ENCODE results near the gene KLK8. TPM values are rescaled to one million over a fixed set of nuclear protein-coding genes. Genes with fewer than 3 reads are reported as not detected.

KLK8 gene
- total RNA-seq, 1 donor from 2014 or later = not detected

GRCh38 chr19:50947123-50947522 lies 54.3 kb downstream of the KLK8 start:
- no peak for DNase-seq (ENCODE audit: low read depth in 2 of 2)

Other genes starting within 250 kb of the KLK8 start
- gene GPR32, start 231.1 kb downstream of the KLK8 start, total RNA-seq = not detected in 2 replicates
- not detected in 2 replicates for gene ACP4, start 211.2 kb downstream of the KLK8 start, total RNA-seq
- not detected in 2 replicates for gene KLK1, start 177.8 kb downstream of the KLK8 start, total RNA-seq
- gene KLK15, start 168.0 kb downstream of the KLK8 start, total RNA-seq = not detected in 2 replicates
- gene KLK3, start 146.7 kb downstream of the KLK8 start, total RNA-seq = not detected in 2 replicates
- not detected in 2 replicates for gene KLK2, start 128.2 kb downstream of the KLK8 start, total RNA-seq
- not detected in 2 replicates for gene KLK4, start 90.2 kb downstream of the KLK8 start, total RNA-seq
- not detected in 2 replicates for gene KLK5, start 48.6 kb downstream of the KLK8 start, total RNA-seq
- not detected in 2 replicates for gene KLK6, start 32.0 kb downstream of the KLK8 start, total RNA-seq
- not detected in 2 replicates for gene KLK7, start 17.7 kb downstream of the KLK8 start, total RNA-seq
- 0.13 TPM in 1 of 2 replicates, not detected in the other for gene KLK10, start 18.1 kb upstream of the KLK8 start, total RNA-seq
- gene KLK11, start 25.0 kb upstream of the KLK8 start, total RNA-seq = not detected in 2 replicates
- gene KLK12, start 33.4 kb upstream of the KLK8 start, total RNA-seq = not detected in 2 replicates
- not detected in 2 replicates for gene KLK13, start 63.5 kb upstream of the KLK8 start, total RNA-seq
- gene KLK14, start 81.3 kb upstream of the KLK8 start, total RNA-seq = not detected in 2 replicates
- 4.0 and 5.4 TPM in 2 replicates for gene CTU1, start 106.8 kb upstream of the KLK8 start, total RNA-seq
- gene SIGLEC9, start 123.3 kb upstream of the KLK8 start, total RNA-seq = 0.26 and 0.38 TPM in 2 replicates
- gene SIGLEC7, start 140.7 kb upstream of the KLK8 start, total RNA-seq = under 0.01 TPM in 1 of 2 replicates, not detected in the other
- gene CD33, start 223.5 kb upstream of the KLK8 start, total RNA-seq = under 0.01 TPM in 1 of 2 replicates, not detected in the other
- gene SIGLECL1, start 249.5 kb upstream of the KLK8 start, total RNA-seq = not detected in 2 replicates